ENCODE measurements around the gene TLE5.

- TF ChIP-seq, protein P1, sequence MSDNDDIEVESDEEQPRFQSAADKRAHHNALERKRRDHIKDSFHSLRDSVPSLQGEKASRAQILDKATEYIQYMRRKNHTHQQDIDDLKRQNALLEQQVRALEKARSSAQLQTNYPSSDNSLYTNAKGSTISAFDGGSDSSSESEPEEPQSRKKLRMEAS (IDR thresholded peaks at IDR 0.05; ENCODE audit: insufficient read depth, insufficient read length) = no peak
- TF ChIP-seq, protein P2, sequence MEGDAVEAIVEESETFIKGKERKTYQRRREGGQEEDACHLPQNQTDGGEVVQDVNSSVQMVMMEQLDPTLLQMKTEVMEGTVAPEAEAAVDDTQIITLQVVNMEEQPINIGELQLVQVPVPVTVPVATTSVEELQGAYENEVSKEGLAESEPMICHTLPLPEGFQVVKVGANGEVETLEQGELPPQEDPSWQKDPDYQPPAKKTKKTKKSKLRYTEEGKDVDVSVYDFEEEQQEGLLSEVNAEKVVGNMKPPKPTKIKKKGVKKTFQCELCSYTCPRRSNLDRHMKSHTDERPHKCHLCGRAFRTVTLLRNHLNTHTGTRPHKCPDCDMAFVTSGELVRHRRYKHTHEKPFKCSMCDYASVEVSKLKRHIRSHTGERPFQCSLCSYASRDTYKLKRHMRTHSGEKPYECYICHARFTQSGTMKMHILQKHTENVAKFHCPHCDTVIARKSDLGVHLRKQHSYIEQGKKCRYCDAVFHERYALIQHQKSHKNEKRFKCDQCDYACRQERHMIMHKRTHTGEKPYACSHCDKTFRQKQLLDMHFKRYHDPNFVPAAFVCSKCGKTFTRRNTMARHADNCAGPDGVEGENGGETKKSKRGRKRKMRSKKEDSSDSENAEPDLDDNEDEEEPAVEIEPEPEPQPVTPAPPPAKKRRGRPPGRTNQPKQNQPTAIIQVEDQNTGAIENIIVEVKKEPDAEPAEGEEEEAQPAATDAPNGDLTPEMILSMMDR (IDR thresholded peaks at IDR 0.05; ENCODE audit: extremely low read depth in 1 of 2, insufficient read depth in 1 of 2, low read depth in 1 of 2, low read length in 2 of 2) = no peak
Observed at GRCh38 chr19:3049089-3049488, 13.2 kb downstream of the TLE5 start.

Measured in endothelial cell of umbilical vein (primary cell).